Activated CD4-positive, alpha-beta T cell treated with anti-CD3 and anti-CD28 coated beads for 1 hour (primary cell): ENCODE data around the gene ZNF575.
A peak's percentile ranks its signal among the peaks of the same experiment; 100 is the strongest.

ENCODE experiments used
- DNase-seq: peaks from one replicate; pipeline ENCODE4 v3.0.0-alpha.2; 2020

The ZNF575 gene

GRCh38 chr19:43532962-43533545, at the start of gene ZNF575:
Gene ZNF575, plus strand, starts transcription at chr19:43533188. Its CDS starts 1,235 bp downstream, at chr19:43534423.
- peak; percentile 76 for DNase-seq

- DNase-seq, result no peak
These were observed 49.7 kb upstream of the ZNF575 start for GRCh38 chr19:43483281-43483680.

GRCh38 chr19:43485951-43486350, 47.0 kb upstream of the ZNF575 start:
- no peak for DNase-seq

- DNase-seq, result no peak
These were observed 46.6 kb upstream of the ZNF575 start for GRCh38 chr19:43486412-43486811.

GRCh38 chr19:43488179-43488578, 44.8 kb upstream of the ZNF575 start:
- no peak for DNase-seq

DNA sequence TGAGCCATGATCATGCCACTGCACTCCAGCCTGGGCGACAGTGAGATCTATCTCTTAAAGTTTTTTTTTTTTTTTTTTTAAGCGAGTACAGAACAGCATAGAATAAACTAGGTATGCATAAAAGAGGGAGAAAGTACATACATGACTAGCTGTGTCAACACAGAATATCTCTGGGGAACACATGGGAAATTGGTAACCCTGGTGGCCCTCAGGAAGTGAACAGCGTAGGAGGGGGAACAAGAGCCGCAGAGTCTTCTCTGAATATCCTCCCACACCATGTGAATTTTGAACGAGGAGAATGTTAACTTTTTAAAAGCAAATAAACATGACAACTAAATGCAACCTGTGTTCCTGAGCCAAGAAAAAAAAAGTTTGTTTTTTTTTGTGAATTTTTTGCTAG, 43.7 kb upstream of the ZNF575 start:
- no peak for DNase-seq

DNA sequence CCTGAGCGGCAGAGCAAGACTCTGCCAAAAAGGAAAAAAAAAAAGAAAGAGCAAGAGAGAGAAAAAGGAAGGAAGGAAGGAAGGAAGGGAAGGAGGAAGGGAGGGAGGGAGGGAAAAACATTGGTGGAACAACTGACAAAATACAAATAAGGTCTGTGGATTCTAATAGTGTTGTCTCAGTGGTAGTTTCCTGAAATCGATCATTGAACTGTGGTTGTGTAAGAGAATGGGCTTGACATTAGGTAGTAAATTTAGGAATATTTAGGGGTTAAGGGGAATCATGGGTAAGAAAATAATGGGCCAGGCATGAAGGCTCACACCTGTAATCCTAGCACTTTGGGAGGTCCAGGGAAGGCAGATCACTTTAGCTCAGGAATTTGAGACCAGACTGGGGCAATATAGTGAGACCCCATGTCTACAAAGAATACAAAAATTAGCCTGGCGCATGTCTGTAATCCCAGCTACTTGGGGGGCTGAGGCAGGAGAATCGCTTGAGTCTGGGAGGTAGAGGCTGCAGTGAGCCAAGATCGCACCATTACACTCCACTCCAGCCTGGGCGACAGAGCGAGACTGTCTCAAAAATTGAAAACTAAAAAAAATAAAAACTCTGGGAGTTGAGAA, 42.9 kb upstream of the ZNF575 start:
- DNase-seq, result no peak

DNA sequence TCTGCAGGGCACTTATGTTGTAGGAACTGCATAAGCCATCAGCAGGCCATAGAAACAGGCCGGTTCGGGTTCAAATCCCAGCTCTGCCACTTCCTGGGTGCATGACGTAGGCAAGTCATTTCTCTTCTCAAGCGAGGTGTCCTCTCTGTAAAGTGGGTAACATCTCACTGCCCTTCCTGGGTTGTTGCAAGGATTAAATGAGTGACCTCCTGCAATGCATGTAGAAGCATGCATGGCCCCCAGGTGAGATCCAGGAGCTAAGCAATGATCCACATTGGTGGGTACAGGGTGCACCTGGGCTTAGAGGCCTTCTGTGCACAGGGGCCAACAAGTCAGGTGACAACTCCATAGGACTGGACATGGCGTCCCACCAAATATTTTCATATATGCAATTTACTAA, 42.2 kb upstream of the ZNF575 start:
- DNase-seq, result no peak

GRCh38 chr19:43495082-43495481, 37.9 kb upstream of the ZNF575 start:
- DNase-seq, result no peak

GRCh38 chr19:43496960-43497359, 36.0 kb upstream of the ZNF575 start:
- DNase-seq, result no peak

DNA sequence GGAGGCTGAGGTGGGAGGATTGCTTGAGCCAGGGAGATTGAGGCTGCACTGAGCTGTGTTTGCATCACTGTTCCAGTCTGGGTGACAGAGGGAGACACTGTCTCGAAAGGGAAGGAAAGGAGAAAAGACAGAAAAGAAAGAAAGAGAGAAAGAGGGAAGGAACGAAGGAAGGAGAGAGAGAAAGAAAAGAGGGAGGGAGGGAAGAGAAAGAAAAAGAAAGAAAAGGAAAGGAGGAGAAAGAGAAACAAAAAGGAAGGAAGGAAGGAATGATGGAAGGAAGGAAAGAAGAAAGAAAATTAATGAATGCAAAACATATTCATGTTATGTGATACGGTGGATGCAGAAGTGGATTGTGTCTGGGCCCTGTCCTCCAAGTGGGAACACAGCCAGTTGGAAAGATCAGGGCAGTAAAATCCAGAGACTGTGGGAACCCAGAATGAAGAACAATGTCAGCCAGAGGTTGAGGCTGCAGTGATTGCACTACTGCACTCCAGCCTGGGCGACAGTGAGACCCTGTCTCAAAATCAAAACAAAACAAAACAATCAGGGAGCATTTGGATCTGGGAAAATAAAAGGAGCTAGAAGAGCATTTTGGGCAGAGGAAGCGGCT, 34.6 kb upstream of the ZNF575 start:
- DNase-seq, result no peak

DNA sequence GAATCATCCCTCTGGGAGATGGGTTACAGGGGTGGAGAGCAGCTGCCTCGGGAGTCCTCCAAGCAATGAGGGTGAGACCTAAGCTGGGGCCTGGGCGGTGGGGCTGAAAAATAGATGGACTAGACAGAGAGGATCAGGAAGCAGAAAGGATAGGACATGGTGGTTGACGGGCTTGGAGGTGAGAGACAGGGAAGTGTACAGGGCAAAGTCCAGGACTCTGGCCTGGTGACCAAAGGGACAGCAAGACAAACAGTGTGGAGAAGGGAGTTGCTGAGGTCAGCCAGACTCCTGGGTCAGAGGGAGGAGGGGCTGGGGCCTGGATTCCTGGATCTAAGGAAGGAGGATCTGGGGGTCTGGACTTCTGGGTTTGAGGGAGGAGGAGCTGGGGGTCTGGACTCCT, 33.9 kb upstream of the ZNF575 start:
- no peak for DNase-seq

DNA sequence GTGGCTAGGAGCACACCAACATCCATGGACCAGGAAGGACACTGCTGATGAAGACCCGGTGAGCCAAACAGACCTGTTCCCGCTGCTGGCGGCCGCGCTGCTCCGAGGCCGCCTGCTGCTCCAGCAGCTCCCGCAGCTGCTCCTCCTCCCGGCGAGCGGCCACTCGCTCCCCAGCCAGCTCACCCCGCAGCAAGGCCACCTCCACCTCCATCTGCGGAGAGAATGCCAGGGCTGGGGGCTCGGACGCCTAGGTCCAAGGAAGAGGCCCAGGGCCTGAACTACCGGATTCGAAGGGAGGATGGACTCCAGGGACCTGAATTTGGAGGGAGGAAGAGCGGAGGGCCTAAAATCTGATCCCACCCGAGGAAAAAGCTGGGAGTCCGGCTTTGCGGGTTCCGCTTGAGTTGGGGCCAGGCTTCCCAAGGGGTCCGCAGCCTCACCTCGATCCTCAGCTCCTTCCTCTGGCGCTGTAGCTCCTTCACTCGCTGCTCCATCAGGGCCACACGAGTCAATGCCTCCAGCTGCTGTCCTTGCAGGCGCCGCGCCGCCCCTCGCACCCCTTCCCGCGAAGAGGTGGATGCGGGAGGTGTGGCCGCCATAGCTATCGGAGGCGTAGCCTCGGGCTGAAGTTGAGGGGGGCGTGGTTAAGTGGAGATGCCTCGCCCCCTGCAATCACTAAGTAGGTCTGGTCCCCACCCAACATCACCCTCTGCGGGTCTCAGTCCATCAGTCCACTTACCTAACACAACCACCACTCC, 31.1 kb upstream of the ZNF575 start:
- DNase-seq, result no peak

GRCh38 chr19:43502419-43502976, 30.5 kb upstream of the ZNF575 start:
- no peak for DNase-seq

DNA sequence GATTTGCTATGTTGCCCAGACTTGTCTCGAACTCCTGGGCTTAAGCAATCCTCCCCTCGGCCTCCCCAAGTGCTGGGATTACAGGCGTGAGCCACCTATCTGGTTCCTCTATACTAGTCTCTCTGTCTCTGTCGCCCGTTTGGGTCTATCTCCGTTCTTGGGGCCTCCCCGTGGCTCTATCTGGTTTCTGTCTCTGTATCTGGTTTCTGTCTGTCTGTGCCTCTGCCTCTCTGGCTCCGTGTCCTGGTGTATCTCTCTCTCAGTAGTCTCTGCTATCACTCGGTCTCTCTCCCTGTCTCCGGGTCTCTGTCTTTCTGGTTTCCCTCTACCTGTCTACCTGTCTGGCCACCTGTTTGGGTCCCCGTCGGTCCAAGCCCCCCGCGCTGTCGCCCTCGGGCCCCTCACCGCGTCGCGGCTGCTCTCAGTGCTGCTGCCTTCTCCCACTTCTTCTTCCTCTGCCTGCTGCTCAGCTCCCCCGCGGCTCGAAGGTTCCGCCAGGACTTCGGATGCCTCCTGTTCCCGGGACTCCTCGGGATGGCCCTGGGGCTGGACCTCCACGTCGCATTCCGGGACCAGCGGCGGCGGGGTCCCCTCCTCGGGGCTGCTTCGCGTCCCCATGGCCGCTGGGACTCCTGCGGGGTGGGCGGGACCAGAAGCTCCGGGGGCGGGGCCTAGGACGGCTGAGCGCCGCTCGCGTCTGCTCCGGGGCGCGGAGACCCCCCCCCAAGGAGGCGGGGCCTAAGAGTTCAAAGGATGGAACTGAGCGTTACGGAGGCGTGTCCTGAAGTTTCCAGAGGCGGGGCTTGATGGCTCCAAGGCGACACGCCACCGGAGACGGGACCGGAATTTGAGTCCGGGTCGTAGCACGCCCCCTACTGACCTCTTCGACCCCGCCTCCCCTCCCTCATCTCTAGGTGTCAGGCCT, 29.2 kb upstream of the ZNF575 start:
- DNase-seq, result peak; percentile 96

GRCh38 chr19:43504426-43505185, 28.4 kb upstream of the ZNF575 start, which contains the start of gene PHLDB3:
Gene PHLDB3, minus strand, starts transcription at chr19:43504746. Its CDS starts 628 bp downstream, at chr19:43504118.
- DNase-seq, result peak; percentile 36

- DNase-seq, result no peak
These were observed 27.9 kb upstream of the ZNF575 start for GRCh38 chr19:43505186-43505456.

- no peak for DNase-seq
These were observed 27.0 kb upstream of the ZNF575 start for GRCh38 chr19:43505941-43506340.

DNA sequence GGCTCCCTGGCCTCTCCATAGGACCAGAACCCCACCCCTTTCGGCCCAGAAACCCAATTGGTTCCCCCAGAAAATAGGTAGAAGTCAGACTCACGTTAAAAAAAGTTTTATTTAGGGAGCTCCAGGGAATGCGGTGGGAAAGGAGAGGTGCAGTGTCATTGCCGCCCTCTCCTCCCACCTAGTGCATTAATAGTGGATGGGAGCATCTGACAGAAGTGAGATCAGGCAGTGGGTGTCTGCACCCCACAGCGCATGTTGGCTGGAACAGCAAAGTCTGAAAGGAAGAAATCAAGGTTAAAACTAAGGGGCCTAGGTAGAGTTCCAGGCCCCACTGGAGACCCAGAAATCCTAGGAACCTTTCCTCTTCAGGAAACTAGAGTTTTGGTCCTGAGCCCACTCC, 26.4 kb upstream of the ZNF575 start:
- DNase-seq, result no peak

DNA sequence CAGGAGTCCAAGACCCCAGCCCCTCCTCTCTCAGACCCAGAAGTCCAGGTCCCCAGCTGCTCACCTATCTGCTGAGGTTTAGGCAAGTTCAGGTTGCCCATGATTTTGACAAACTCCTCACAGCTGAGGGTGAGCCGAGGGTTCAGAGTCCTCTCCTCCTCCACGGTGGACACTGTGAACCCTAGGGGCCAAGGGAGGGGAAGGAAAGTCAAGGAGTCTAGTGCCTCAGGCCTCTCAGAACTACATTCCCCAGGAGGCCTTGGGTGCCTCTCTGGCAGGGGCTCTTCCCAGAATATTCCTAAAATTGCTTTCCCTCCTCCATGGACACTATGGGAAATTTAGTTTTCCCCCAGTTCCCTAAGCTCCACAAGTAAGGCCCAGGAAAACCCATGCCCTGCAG, 25.1 kb upstream of the ZNF575 start:
- no peak for DNase-seq

- no peak for DNase-seq
These were observed 22.3 kb upstream of the ZNF575 start for GRCh38 chr19:43510713-43511112.

DNA sequence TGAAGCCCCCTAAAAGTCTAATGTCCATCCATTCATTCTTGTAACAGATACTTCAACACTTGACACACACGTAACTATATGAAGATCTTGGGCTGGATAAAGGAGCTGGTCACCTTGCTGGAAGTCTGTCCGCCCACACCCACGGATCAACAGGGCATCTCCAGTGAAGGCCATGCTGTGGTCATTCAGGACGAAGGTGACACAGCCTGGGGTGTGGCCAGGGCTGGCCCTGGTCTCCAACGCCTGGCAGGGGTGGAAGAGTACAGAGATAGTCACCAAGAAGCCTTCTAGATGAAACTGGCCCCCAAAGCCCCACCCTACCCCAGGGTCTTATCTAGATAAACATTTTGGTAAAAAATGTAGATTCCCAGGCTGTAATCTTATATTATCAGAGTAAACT, 21.7 kb upstream of the ZNF575 start:
- no peak for DNase-seq
